ELF-1 (cell line): ENCODE measurements around the gene SLC24A4.

Source experiments
- DNase-seq: peaks from one replicate; pipeline ENCODE4 v3.0.0-alpha.2; 2016; ENCODE audit warnings: low read depth, low spot score

The SLC24A4 gene

DNA sequence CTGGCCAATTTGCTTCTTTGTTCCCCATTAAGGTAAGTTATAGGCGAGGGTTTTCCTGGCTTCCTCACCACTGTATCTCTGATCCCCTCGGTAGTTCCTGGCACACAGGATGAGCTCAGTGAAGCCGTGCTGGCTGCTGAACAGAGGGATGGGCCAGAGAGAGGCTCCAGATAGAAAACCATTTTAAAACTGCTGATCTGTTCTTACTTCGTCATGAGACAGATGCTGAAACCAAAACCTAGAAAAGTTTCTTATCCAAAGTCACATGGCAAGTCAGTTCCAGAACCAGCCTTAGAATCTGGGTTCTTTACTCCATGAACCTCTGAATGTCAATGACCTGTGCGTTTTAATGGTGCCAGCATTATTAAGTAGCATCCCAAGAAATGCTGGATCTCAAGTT, 114.3 kb downstream of the SLC24A4 start:
- no peak for DNase-seq

DNA sequence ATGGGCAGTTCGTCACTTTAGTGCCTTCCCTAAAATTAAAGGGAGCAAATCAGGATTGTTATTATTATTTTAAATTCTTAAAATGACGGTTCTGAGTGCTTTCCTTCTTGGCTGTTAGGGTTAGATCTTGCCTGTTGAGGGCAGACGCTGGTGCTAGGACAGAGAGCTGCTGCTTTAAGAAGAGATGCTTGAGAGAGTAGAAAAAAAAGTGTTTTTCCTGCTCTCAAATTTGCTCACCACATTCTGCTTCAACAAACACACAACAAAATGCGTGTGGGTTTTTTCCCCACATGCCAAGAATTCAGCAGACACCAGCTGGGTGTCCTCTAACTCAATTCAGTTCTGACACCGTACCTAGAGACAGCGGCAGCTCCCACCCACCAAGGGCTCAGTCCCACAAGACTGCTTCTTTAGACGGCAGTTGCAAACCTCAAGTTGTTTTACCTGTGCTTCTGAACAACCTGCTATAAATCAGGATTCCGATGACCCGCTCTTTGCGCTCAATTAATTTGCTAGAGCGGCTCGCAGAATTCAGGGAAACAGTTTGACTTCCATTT, 114.8 kb downstream of the SLC24A4 start:
- DNase-seq, result no peak

DNA sequence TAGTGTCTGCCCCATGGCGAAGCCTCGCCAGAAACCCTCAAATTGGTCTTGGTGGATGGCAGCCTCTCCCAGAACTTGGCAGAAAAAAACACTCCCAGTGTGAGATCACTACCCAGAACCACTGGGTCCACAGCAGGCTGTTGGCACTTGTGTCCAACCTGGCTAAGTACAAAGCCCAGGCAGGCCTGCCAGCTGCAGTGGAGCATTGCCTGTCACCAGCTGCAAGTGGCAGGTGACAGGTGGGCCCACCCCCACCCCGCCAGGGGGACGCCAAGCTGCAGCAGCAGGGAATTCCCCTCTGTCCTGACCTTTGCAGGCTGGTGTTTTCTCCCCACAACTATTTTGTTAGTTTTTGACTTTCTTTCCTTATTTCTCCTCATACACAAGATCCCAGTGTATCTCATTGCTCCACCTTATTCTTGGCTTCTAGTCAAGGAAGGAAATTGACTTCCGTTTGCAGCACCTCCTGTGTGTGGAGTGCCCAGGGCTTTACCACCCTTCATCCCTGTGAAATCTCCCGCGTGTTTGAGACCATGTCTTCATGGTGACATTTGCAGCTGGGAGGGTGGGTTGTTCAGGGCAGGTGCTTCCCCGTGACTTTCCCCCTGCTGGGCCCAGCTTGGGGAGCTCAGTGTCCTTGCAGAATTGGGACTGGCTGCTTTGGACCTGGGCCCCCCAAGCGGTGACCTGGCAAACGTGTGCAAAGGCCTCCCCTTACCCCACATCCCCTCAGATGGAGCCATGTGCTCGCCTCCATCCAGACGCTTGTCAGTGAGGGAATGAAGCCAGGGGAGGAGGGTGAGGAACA, 116.8 kb downstream of the SLC24A4 start:
- no peak for DNase-seq

DNA sequence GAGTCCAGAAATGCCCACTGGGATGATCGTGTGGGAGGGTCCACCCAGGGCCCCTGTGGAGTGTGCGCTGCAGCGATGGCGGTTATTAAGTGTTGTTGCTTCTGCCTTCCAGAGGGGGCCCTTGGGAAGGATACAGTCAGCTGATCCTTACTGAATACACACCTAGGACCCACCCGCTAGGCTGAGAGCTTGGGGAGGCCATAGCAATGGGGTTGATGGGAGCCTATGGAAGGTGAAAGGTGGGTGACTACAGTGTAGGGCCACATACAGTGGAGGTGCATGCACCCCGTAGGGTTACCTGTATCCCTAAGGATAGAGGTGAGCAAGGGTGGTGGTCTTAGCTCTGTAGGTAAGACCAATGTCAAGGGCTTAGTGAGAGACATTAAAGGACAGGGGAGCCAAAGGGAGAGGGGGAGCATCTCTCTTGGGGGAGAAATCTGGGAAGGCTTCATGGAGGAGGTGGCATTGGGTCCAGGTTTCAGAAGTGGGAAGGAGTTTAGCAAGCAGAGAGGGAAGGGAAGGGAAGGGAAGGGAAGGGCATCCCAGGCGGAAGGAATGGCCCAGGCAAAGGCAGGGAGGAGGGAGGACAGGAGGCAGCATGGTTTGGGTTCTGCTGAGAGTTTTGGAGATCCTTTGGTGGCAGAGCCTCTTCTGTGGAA, 117.5 kb downstream of the SLC24A4 start:
- DNase-seq, result no peak

DNA sequence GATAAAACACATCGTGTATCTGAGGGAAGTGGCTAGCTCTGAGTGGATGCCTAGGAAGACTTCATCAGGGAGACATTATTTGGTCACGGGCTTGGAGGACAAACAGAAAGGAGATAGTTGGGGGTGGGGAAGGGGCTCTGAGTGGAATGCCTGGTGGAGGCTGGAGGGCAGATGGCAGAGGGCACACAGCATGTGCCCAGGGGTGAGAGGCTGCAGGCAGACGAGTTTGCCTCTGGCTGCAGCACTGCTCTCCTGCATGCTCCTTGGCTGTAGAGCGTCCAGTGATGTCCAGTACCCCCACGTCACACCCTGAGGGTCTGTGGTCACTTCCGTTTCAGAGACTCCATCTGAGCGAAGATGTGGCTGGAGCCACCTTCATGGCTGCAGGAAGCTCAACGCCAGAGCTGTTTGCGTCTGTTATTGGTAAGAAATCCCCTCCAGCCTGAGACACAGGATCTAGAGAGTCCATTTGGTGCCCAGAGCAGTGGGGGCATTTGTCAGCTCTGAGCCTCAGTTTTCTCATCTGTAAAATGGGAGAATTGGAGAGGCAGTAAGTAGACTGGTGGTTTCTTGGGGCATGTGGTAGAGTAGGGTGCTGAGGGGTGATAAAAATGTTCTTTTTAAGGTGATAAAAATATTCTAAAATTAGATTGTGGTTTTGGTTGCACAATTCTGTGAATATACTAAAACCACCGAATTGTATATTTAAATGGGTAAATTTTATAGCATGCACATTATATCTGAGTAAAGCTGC, 119.0 kb downstream of the SLC24A4 start:
- no peak for DNase-seq

DNA sequence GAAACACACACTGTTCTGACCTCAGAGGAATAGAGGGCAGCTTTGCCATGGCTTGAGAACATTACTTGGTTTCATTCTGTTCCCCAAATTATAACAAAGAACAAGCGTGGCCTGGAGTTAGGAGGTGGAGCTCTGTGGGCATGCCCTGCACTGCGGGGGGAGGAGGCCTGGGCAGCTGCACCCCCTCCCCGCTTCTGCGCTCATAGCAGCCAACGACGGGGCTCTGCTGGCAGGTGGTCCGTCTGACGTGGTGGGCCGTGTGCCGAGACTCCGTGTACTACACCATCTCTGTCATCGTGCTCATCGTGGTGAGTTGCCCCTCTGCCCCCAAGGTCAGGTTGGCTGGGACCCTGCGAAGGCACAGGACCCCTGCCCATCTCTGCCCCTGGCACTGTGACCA, 120.2 kb downstream of the SLC24A4 start:
- no peak for DNase-seq

DNA sequence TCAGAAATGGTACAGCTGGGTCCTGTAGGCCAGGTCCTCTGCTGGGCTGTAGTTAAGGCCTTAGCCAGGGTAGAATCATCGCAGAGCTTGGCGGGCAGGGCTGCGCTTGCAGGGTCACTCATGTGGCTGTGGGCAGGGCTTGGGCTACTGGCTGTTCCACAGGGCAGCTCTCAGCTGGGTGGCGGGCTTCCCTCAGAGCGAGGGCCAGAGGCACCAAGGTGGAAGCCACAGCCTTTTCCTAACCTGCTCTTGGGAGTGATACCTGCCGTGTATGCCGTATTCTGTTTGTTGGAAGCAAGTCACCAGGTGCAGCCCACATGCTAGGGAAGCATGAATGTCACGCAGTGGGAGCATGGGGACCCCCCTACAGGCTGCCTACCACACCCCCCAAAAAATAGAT, 120.8 kb downstream of the SLC24A4 start:
- no peak for DNase-seq

DNA sequence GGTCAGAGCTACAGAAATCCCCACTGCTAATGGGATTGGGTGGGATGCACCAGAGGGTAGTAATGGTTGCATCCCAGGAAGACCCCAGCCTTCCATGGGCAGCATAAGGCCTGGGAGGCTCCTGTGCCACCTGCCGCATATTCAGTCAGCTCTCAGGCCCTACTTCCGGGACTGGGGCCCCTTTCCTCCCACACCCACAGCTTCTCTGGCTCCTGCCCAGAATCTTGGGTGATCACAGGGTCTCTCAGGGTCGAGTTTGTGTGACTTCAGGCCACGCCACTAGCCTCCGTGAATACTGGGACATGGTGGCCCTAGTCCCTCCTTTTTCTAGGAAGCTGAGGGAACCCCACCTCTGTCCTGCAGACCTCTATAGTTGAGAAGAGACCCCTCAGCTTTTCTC, 123.8 kb downstream of the SLC24A4 start:
- no peak for DNase-seq

DNA sequence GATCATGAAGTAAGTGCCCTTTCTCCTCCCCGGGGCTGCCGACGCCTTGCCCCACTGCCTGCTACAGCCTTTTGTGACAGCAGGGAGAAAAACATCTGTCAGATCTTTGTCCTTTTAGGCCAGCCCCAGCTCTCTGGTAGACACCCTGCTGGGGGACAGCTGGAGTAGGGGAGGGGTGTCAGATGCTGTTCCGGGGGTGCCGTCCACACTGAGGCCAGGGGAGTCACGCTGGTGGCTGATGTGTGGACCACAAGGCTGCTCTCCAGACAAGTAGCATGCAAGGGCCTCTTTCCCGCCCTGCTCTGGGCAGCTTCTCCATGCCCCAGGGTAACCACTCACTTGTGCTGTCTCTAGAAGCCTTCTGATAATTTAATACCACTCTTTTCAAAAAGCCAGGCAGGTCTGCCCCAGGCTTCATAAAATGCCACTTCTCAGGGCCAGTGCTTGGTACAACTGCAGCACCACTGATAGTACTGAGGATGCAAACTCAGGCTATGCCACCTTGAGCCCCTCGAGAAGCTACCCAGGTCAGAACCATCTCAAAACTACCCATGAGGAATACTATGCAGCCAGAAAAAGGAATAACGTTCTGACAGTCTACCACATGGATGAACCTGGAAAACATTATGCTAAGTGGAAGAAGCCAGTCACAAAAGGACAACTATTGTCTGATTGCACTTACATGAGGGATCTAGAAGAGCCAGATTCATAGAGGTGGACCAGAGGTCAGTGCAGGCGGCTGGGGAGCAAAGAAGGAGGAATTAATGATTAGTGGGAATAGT, 124.6 kb downstream of the SLC24A4 start:
- no peak for DNase-seq

DNA sequence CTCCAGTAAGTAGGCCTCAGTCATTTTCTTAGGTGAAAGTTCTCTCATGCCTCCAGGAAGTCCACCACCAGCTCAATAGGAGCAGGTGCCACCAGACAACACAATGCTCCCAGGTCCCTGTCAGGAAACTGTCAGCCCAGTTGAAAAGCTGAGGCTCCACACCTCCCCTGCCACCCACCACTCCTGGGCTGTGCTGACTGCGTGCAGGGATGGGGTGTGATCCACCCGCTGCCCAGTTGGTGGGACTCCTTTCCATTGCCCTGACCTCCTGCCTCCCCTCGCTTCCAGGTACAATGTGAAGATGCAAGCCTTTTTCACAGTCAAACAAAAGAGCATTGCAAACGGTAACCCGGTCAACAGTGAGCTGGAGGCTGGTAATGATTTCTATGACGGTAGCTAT, 125.8 kb downstream of the SLC24A4 start:
- no peak for DNase-seq

DNA sequence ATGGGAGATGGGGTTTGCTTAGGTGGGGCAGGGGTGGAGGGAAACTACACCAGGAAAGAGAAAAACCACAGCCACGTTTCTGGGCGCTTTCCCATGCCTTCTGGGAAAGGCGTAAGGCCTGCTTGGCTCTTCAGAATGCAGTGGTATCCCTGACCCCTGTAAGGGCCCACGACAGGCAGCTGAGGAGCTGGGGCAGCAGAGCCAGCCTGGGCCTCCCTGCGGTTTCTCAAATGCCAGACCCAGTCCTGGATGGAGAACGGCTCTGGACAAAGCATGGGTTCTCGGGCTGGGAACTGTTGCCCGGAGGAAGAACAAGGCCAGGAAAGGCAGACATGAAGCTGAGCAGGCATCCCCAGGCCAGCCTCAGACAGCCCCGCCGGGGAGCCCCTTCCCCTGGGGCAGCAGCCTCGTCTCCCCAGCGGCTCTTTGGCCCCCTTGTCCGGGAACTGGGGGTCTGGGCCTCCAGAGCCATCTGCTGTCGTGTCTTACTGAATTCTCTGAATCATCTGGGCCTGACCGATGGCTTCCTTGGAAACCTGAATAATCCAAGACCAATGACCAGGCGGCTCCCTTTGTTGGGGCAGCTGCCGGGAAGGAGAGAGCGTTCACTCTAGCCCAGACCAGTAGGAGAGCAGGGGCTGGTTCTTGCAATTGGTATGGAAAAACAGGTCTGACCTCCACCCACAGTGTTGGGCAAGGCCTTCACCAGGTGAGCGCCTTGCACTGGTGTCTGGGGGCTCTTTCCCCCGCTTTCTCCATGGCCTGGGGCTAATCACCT, 126.6 kb downstream of the SLC24A4 start:
- DNase-seq, result no peak

DNA sequence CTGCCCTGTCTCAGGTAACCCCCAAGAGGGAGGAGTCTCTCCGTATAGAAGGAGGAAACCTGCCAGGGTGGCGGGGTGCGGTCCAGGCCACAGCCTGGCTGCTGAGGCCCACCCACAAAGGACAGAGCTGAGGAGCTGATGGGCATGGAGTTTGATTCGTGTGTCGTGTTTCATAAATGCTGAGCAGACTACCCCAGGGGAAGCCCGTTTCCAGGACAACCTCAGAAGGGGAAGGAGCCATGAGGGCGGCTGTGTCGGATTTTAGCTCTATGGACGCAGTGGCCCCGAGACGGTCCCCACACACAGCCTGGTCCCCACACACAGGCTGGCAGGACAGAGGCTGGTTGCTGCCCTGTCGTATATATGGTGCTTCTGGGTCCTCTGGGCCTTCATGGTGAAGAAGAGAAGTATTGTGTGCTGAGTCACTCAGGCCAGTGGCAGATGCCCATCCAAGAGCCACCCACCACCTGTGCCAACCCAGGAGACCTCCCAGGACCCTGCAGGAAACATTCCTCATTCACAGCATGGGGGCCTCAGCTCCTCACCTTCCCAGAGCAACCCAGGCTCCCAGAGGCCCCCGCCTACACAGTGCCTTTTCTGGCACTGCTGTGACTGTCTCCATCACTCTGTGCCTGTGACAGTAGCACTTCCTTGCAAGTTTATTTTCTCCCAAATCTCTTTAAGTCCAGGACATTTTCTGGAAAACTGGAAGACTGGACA, 127.5 kb downstream of the SLC24A4 start:
- DNase-seq, result no peak

DNA sequence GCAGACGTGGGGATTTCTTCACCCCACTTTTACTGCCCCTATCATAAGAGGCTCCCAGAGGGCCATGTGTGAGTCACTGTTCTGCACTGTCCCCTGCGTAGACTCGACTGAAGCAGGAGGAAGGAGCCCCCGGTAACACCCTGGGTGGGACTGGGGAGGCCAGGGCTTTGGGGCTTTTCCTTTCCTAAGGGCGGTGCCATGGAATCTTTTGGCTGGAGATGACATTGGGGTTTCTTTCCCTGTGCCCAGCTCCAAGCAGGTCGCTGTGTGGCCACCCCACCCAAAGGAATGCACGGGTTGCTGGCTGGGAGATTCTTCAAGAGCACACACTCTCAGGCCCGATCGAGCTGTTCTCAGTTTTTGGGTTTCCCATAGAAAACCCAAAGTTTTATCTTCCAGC, 128.3 kb downstream of the SLC24A4 start:
- no peak for DNase-seq

DNA sequence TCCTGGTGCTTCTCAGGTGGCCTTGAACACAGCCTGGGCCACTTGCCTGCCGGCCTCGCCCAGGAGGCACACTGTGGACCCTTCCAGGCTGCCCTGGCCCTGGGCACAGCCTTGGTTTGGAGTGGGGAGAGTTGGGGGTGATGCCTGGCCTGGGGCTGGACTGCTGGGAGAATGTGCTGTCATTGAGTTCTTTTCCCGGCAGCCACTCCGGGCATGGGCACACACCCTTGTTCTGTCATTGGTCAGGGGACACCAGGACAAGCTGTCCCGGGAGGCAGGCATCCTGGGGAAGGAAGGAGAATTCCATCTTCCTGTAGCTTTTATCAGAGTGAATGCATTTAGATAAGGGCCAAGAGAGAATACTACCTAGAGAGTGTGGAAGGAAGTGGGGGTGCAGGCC, 128.8 kb downstream of the SLC24A4 start:
- no peak for DNase-seq

DNA sequence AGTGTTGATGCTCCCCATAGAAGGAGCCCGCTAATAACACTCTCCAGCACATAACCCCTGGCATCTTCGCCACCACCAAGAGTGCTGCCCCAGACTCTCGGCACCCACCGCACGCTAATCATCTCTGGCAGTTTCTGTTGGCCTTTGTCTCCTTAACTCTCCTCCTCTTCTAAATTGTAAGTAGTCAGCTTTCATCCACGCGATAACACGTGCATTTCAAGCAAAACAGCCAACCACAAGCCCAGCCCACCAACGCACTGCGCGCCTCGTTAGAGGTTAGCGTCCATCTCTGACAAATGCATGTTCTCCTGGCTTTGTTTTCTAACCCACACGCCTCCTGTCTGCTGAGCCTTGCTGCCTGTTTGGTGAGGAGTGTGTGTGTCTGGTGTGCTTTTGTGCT, 129.5 kb downstream of the SLC24A4 start:
- no peak for DNase-seq

DNA sequence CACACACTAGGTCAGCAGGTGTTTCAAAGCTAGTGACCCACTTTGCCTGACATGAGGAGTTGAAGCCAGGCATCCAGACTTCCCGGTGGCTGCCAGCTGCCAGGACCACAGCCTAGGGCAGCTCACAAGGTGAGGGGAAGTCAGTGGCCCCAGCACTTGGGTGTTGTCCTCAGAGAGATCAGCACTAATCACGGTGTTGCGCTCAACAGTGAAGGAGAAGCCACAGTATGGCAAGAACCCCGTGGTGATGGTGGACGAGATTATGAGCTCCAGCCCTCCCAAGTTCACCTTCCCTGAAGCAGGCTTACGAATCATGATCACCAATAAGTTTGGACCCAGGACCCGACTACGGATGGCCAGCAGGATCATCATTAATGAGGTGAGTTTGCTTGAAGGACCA, 130.7 kb downstream of the SLC24A4 start:
- no peak for DNase-seq

DNA sequence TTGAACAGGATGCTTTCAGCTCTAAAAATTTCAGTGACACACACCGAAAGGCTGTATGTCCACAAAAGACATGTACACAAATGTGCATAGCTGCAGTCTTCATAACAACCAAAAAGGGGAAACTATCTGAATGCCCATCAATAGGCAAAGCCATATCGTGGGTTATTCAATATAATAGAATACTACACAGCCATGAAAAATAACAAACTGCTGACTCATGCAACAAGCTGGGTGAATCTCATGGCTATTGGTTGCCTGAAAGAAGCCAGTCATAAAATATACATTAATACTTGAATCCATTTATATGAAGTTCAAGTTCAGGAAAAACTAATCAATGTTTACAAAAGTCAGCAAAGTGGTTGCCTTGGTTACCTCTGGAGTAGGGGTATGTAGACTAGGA, 132.3 kb downstream of the SLC24A4 start:
- no peak for DNase-seq

DNA sequence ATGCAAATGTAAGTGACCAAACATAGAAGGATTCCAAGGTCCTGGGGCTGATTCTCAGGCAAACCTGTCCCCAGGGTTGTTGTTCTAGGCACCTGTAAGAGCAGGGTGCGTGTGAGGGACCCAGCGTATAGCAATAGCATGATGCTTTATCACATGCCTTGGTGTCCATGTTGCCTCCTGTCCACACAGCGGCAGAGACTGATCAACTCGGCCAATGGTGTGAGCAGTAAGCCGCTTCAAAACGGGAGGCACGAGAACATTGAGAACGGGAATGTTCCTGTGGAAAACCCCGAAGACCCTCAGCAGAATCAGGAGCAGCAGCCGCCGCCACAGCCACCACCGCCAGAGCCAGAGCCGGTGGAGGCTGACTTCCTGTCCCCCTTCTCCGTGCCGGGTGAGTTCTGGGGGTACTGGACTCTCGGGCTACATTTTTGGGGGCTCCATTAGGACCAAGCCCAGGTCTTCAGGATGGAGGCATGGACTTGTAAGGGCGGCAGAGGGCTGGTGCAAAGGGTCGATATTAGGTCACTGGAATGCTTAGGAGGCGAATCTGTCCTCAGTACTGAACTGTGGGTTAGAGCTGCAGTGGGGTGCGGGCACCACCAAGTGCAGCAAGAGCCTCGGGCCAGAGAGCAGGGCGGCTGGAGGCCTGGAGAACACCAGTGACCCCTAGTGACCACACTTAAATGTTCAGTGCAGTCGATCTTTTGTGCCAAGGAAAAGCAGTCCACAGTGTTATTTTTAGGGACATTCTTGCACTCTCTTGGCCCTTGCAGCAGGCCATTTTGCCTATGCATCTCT, 133.4 kb downstream of the SLC24A4 start:
- DNase-seq, result peak; percentile 77

DNA sequence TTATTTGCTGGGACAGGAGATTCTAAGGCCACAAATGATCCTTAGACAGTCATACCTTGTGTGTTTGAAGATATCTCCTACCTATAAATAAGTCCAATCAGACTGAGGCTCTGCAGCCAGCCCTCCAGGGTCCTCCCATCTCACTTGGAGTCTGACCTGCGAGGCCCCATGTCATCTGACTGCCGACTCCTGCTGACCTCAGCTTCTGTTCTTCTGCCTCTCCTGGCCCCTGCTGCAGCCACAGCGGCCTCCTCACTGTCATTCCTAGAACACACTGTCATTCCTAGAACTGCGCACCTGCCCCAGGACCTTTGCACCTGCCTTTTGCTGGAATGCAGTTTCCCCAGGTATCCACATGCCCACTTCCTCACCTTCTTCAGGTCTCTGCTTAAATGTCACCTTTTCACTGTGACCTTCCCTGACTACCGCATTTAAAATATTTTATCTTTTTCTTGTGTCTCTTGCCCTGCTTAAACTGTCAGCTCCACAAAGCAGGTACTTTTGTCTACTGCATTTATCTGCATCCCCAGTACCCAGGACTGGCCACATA, 134.1 kb downstream of the SLC24A4 start:
- no peak for DNase-seq
